GM23338 (cell line): ENCODE results near the gene SOD3.

Source experiments
- CREB1 ChIP-seq: fragments of 250-450 bp; sonication (Bioruptor Pico); IDR thresholded peaks from 2 replicates; pipeline ENCODE4 v1.5.0; 2020; ENCODE audit warnings: low read depth, mild to moderate bottlenecking, moderate library complexity
- EZH2 ChIP-seq: fragments of 200-600 bp; sonication (generic); IDR thresholded peaks from one replicate; pipeline ENCODE4 v1.8.0; 2017; ENCODE audit warnings: antibody characterized with exemption, mild to moderate bottlenecking, low read depth; ENCODE audit not compliant: unreplicated experiment
- EZH2phosphoT487 ChIP-seq: fragments of 200-600 bp; sonication (generic); IDR thresholded peaks from one replicate; pipeline ENCODE4 v1.8.1; 2018; ENCODE audit warnings: antibody characterized with exemption; ENCODE audit not compliant: unreplicated experiment
- JUNB ChIP-seq: IDR thresholded peaks from one replicate; pipeline ENCODE4 v1.6.1; 2016; ENCODE audit warnings: antibody characterized with exemption; ENCODE audit not compliant: unreplicated experiment
- POLR2AphosphoS5 ChIP-seq: IDR thresholded peaks from 2 replicates; pipeline ENCODE4 v1.6.1; 2016; ENCODE audit warnings: antibody characterized with exemption, low read depth
- STAT1 ChIP-seq: IDR thresholded peaks from one replicate; pipeline ENCODE4 v1.6.1; 2016; ENCODE audit warnings: antibody characterized with exemption; ENCODE audit not compliant: unreplicated experiment
- ZNF114 ChIP-seq: fragments of 250-450 bp; sonication (Bioruptor Pico); IDR thresholded peaks from 2 replicates; pipeline ENCODE4 v1.5.0; 2020; ENCODE audit warnings: mild to moderate bottlenecking, moderate library complexity
- ZNF331 ChIP-seq: fragments of 250-450 bp; sonication (Bioruptor Pico); IDR thresholded peaks from 2 replicates; pipeline ENCODE4 v1.5.0; 2020; ENCODE audit warnings: low read depth, mild to moderate bottlenecking, moderate library complexity
- TF ChIP-seq, protein P1 (sequence below), 2 experiments: fragments of 200-600 bp in 1 of 2; sonication (generic) in 1 of 2; conservative IDR thresholded peaks; 2 replicates each; pipeline versions ENCODE4 v1.5.1 to v1.6.1; 2016 to 2017; ENCODE audit warnings: antibody characterized with exemption in 2 of 2, low read depth in 2 of 2, mild to moderate bottlenecking in 2 of 2, moderate library complexity in 1 of 2
- TF ChIP-seq, protein P2 (sequence below): IDR thresholded peaks from one replicate; pipeline ENCODE4 v1.6.1; 2018; ENCODE audit warnings: antibody characterized with exemption; ENCODE audit not compliant: unreplicated experiment
- TF ChIP-seq, protein P3 (sequence below): fragments of 250-450 bp; sonication (Bioruptor Pico); IDR thresholded peaks from 2 replicates; pipeline ENCODE4 v1.5.0; 2020; ENCODE audit warnings: mild to moderate bottlenecking, moderate library complexity
- TF ChIP-seq, protein P4 (sequence below): IDR thresholded peaks from 2 replicates; pipeline ENCODE4 v1.6.1; 2016; ENCODE audit warnings: antibody characterized with exemption

DNA sequence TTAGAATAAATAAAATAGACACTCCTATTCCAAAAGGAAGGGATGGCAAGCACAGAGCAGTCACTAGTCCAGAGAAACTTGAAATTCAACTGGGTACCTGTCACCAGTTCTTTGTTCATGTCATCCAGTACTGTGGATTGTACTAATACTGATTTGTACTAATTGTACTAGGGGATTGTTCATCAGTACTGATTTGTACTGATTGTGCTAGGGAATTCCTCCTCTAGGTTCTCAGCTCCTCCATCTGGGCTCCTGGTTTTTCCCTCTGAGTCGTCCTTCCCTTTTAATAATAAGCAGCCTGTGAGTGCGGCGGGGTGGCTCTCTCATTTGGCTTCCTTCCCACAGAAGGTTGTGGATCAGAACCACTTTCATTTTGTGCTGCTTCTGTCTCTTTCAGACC is 31.0 kb upstream of the SOD3 start:
- no peak for TF ChIP-seq EZH2
- TF ChIP-seq, protein P1, sequence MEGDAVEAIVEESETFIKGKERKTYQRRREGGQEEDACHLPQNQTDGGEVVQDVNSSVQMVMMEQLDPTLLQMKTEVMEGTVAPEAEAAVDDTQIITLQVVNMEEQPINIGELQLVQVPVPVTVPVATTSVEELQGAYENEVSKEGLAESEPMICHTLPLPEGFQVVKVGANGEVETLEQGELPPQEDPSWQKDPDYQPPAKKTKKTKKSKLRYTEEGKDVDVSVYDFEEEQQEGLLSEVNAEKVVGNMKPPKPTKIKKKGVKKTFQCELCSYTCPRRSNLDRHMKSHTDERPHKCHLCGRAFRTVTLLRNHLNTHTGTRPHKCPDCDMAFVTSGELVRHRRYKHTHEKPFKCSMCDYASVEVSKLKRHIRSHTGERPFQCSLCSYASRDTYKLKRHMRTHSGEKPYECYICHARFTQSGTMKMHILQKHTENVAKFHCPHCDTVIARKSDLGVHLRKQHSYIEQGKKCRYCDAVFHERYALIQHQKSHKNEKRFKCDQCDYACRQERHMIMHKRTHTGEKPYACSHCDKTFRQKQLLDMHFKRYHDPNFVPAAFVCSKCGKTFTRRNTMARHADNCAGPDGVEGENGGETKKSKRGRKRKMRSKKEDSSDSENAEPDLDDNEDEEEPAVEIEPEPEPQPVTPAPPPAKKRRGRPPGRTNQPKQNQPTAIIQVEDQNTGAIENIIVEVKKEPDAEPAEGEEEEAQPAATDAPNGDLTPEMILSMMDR (conservative IDR thresholded peaks at IDR 0.05; ENCODE audit: low read depth in 2 of 2), result no peak
- no peak for TF ChIP-seq EZH2phosphoT487
- TF ChIP-seq POLR2AphosphoS5, result no peak
- TF ChIP-seq, protein P2, sequence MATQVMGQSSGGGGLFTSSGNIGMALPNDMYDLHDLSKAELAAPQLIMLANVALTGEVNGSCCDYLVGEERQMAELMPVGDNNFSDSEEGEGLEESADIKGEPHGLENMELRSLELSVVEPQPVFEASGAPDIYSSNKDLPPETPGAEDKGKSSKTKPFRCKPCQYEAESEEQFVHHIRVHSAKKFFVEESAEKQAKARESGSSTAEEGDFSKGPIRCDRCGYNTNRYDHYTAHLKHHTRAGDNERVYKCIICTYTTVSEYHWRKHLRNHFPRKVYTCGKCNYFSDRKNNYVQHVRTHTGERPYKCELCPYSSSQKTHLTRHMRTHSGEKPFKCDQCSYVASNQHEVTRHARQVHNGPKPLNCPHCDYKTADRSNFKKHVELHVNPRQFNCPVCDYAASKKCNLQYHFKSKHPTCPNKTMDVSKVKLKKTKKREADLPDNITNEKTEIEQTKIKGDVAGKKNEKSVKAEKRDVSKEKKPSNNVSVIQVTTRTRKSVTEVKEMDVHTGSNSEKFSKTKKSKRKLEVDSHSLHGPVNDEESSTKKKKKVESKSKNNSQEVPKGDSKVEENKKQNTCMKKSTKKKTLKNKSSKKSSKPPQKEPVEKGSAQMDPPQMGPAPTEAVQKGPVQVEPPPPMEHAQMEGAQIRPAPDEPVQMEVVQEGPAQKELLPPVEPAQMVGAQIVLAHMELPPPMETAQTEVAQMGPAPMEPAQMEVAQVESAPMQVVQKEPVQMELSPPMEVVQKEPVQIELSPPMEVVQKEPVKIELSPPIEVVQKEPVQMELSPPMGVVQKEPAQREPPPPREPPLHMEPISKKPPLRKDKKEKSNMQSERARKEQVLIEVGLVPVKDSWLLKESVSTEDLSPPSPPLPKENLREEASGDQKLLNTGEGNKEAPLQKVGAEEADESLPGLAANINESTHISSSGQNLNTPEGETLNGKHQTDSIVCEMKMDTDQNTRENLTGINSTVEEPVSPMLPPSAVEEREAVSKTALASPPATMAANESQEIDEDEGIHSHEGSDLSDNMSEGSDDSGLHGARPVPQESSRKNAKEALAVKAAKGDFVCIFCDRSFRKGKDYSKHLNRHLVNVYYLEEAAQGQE, result no peak
- TF ChIP-seq JUNB, result no peak
- TF ChIP-seq, protein P3, sequence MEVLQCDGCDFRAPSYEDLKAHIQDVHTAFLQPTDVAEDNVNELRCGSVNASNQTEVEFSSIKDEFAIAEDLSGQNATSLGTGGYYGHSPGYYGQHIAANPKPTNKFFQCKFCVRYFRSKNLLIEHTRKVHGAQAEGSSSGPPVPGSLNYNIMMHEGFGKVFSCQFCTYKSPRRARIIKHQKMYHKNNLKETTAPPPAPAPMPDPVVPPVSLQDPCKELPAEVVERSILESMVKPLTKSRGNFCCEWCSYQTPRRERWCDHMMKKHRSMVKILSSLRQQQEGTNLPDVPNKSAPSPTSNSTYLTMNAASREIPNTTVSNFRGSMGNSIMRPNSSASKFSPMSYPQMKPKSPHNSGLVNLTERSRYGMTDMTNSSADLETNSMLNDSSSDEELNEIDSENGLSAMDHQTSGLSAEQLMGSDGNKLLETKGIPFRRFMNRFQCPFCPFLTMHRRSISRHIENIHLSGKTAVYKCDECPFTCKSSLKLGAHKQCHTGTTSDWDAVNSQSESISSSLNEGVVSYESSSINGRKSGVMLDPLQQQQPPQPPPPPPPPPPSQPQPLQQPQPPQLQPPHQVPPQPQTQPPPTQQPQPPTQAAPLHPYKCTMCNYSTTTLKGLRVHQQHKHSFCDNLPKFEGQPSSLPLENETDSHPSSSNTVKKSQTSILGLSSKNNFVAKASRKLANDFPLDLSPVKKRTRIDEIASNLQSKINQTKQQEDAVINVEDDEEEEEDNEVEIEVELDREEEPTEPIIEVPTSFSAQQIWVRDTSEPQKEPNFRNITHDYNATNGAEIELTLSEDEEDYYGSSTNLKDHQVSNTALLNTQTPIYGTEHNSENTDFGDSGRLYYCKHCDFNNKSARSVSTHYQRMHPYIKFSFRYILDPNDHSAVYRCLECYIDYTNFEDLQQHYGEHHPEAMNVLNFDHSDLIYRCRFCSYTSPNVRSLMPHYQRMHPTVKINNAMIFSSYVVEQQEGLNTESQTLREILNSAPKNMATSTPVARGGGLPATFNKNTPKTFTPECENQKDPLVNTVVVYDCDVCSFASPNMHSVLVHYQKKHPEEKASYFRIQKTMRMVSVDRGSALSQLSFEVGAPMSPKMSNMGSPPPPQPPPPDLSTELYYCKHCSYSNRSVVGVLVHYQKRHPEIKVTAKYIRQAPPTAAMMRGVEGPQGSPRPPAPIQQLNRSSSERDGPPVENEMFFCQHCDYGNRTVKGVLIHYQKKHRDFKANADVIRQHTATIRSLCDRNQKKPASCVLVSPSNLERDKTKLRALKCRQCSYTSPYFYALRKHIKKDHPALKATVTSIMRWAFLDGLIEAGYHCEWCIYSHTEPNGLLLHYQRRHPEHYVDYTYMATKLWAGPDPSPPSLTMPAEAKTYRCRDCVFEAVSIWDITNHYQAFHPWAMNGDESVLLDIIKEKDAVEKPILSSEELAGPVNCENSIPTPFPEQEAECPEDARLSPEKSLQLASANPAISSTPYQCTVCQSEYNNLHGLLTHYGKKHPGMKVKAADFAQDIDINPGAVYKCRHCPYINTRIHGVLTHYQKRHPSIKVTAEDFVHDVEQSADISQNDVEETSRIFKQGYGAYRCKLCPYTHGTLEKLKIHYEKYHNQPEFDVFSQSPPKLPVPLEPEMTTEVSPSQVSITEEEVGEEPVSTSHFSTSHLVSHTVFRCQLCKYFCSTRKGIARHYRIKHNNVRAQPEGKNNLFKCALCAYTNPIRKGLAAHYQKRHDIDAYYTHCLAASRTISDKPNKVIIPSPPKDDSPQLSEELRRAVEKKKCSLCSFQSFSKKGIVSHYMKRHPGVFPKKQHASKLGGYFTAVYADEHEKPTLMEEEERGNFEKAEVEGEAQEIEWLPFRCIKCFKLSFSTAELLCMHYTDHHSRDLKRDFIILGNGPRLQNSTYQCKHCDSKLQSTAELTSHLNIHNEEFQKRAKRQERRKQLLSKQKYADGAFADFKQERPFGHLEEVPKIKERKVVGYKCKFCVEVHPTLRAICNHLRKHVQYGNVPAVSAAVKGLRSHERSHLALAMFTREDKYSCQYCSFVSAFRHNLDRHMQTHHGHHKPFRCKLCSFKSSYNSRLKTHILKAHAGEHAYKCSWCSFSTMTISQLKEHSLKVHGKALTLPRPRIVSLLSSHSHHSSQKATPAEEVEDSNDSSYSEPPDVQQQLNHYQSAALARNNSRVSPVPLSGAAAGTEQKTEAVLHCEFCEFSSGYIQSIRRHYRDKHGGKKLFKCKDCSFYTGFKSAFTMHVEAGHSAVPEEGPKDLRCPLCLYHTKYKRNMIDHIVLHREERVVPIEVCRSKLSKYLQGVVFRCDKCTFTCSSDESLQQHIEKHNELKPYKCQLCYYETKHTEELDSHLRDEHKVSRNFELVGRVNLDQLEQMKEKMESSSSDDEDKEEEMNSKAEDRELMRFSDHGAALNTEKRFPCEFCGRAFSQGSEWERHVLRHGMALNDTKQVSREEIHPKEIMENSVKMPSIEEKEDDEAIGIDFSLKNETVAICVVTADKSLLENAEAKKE (CRISPR knock-in tag), result no peak
- TF ChIP-seq ZNF331 (CRISPR knock-in tag), result no peak
- TF ChIP-seq, protein P4, sequence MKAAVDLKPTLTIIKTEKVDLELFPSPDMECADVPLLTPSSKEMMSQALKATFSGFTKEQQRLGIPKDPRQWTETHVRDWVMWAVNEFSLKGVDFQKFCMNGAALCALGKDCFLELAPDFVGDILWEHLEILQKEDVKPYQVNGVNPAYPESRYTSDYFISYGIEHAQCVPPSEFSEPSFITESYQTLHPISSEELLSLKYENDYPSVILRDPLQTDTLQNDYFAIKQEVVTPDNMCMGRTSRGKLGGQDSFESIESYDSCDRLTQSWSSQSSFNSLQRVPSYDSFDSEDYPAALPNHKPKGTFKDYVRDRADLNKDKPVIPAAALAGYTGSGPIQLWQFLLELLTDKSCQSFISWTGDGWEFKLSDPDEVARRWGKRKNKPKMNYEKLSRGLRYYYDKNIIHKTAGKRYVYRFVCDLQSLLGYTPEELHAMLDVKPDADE, result no peak
- no peak for TF ChIP-seq STAT1
- TF ChIP-seq CREB1, result no peak
- TF ChIP-seq ZNF114, result no peak
